ENCODE data around the gene FBXW2.
A peak's percentile ranks its signal among the peaks of the same experiment; 100 is the strongest.

The FBXW2 gene

DNA sequence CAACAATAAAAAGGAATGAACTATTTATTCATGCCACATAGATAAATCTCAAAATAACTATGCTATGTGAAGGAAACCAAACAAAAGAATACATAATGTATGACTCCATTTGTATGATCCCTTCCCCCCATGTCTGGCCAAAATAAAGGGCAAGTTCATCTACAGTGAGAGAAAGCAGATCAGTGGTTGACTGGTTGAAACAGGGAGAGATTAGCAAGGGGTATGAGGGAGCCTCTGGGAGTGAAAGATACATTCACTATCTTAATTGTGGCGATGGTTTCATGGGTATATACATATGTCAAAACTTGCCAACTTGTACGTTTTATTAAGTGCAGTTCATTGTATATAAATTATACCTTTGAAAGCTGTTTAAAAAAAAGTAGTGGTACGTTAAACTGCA, 44.7 kb upstream of the FBXW2 start:
- Histone ChIP-seq H3K9me3 (ENCODE audit: insufficient read depth, low read depth, low read length) (no peaks in the 10 kb centered on the region), H3K4me3 (ENCODE audit: low read length, poor library complexity, severe bottlenecking) (no peak overlapping the region), H3K4me2 (ENCODE audit: low read depth, low read length, poor library complexity, severe bottlenecking) (peak overlapping the region; percentile 47), H3K9me2 (replicated peaks; ENCODE audit: low read depth, low read length) (no peaks in the 10 kb centered on the region), H3K4me1 (ENCODE audit: insufficient read depth, low read length, poor library complexity, severe bottlenecking) (peaks cover 7% of the 10 kb centered on the region), H3K9ac (ENCODE audit: low read depth, low read length, poor library complexity, severe bottlenecking) (no peak overlapping the region), H3K36me3 (ENCODE audit: insufficient read depth, low read length) (peaks cover 4% of the 10 kb centered on the region; the same call in 1 of the 2 replicates), H3K27me3 (ENCODE audit: insufficient read depth, low read length, poor library complexity, severe bottlenecking) (no peaks in the 10 kb centered on the region), H2AFZ (ENCODE audit: low read length) (no peak overlapping the region), H3F3A (ENCODE audit: low read depth) (no peaks in the 10 kb centered on the region), H3K79me2 (ENCODE audit: insufficient read depth, low read length) (peaks cover 39% of the 10 kb centered on the region), H4K20me1 (ENCODE audit: insufficient read depth, low read length, poor library complexity, severe bottlenecking) (peaks cover 3% of the 10 kb centered on the region)
- TF ChIP-seq, protein P1, sequence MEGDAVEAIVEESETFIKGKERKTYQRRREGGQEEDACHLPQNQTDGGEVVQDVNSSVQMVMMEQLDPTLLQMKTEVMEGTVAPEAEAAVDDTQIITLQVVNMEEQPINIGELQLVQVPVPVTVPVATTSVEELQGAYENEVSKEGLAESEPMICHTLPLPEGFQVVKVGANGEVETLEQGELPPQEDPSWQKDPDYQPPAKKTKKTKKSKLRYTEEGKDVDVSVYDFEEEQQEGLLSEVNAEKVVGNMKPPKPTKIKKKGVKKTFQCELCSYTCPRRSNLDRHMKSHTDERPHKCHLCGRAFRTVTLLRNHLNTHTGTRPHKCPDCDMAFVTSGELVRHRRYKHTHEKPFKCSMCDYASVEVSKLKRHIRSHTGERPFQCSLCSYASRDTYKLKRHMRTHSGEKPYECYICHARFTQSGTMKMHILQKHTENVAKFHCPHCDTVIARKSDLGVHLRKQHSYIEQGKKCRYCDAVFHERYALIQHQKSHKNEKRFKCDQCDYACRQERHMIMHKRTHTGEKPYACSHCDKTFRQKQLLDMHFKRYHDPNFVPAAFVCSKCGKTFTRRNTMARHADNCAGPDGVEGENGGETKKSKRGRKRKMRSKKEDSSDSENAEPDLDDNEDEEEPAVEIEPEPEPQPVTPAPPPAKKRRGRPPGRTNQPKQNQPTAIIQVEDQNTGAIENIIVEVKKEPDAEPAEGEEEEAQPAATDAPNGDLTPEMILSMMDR (conservative IDR thresholded peaks at IDR 0.05; ENCODE audit: low read length): no peak
- TF ChIP-seq EZH2phosphoT487 (IDR thresholded peaks at IDR 0.05; ENCODE audit: borderline replicate concordance): no peak

DNA sequence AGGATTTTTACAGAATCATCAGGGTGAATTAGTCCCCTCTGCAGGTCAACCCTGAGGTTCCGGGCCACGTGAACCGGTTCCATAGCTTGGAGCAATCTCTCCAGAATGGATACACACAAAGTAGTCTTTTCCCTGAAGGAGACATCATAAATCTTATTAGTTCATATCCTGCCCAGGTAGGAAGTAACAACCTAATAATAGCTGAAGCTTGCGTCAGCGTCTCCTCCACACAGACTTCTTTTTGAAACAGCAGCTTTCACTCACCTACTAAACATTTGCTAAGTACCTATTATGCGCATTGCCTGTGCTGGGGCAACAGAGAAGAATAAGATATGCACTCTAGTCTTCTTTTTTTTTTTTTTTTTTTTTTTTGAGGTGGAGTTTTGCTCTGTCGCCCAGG, 40.1 kb upstream of the FBXW2 start:
- no peak overlapping the region for H2AFZ ChIP-seq (ENCODE audit: low read length)
- H3K36me3 ChIP-seq (ENCODE audit: insufficient read depth, low read length): peaks cover 24% of the 10 kb centered on the region; the same call in 1 of the 2 replicates
- H3K4me2 ChIP-seq (ENCODE audit: low read depth, low read length, poor library complexity, severe bottlenecking): no peak overlapping the region
- H3K79me2 ChIP-seq (ENCODE audit: insufficient read depth, low read length): peaks cover 8% of the 10 kb centered on the region; the same call in 1 of the 2 replicates
- no peaks in the 10 kb centered on the region for H3K27me3 ChIP-seq (ENCODE audit: insufficient read depth, low read length, poor library complexity, severe bottlenecking)
- no peaks in the 10 kb centered on the region for H3F3A ChIP-seq (ENCODE audit: low read depth)
- no peaks in the 10 kb centered on the region for H3K9me3 ChIP-seq (ENCODE audit: insufficient read depth, low read depth, low read length)
- no peak overlapping the region for H3K4me3 ChIP-seq (ENCODE audit: low read length, poor library complexity, severe bottlenecking)
- TF ChIP-seq, protein P1 (conservative IDR thresholded peaks at IDR 0.05; ENCODE audit: low read length): no peak
- no peak for TF ChIP-seq EZH2phosphoT487 (IDR thresholded peaks at IDR 0.05; ENCODE audit: borderline replicate concordance)
- H3K9ac ChIP-seq (ENCODE audit: low read depth, low read length, poor library complexity, severe bottlenecking): no peak overlapping the region
- no peaks in the 10 kb centered on the region for H3K9me2 ChIP-seq (replicated peaks; ENCODE audit: low read depth, low read length)
- H3K4me1 ChIP-seq (ENCODE audit: insufficient read depth, low read length, poor library complexity, severe bottlenecking): no peaks in the 10 kb centered on the region
- H4K20me1 ChIP-seq (ENCODE audit: insufficient read depth, low read length, poor library complexity, severe bottlenecking): no peaks in the 10 kb centered on the region

DNA sequence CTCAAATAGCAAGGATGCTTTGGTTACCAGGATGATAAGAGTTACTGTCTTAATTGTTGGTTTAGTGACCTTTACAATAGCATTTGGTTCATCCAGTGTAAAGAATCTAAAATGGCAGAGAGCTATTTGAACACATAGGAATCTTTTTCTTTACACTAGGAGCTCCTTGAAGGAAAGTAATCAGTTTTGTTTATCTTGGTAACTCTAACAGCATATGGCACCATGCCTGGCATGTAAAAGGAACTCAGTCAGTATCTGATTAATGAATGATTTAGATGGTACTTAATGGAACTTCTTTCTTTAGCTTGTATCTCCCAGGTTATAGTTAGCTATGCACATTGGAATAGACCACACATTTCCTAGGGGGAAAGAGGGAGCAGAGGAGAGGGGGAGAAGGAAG, 39.6 kb upstream of the FBXW2 start:
- no peaks in the 10 kb centered on the region for H4K20me1 ChIP-seq (ENCODE audit: insufficient read depth, low read length, poor library complexity, severe bottlenecking)
- H3K4me2 ChIP-seq (ENCODE audit: low read depth, low read length, poor library complexity, severe bottlenecking): no peak overlapping the region
- no peaks in the 10 kb centered on the region for H3K9me2 ChIP-seq (replicated peaks; ENCODE audit: low read depth, low read length)
- peaks cover 3% of the 10 kb centered on the region; the same call in 1 of the 2 replicates for H3K79me2 ChIP-seq (ENCODE audit: insufficient read depth, low read length)
- H3K9ac ChIP-seq (ENCODE audit: low read depth, low read length, poor library complexity, severe bottlenecking): no peak overlapping the region
- no peak overlapping the region for H2AFZ ChIP-seq (ENCODE audit: low read length)
- TF ChIP-seq EZH2phosphoT487 (IDR thresholded peaks at IDR 0.05; ENCODE audit: borderline replicate concordance): no peak
- TF ChIP-seq, protein P1 (conservative IDR thresholded peaks at IDR 0.05; ENCODE audit: low read length): no peak
- peaks cover 24% of the 10 kb centered on the region; the same call in 1 of the 2 replicates for H3K36me3 ChIP-seq (ENCODE audit: insufficient read depth, low read length)
- no peaks in the 10 kb centered on the region for H3F3A ChIP-seq (ENCODE audit: low read depth)
- no peaks in the 10 kb centered on the region for H3K27me3 ChIP-seq (ENCODE audit: insufficient read depth, low read length, poor library complexity, severe bottlenecking)
- H3K4me3 ChIP-seq (ENCODE audit: low read length, poor library complexity, severe bottlenecking): no peak overlapping the region
- no peaks in the 10 kb centered on the region for H3K4me1 ChIP-seq (ENCODE audit: insufficient read depth, low read length, poor library complexity, severe bottlenecking)
- no peaks in the 10 kb centered on the region for H3K9me3 ChIP-seq (ENCODE audit: insufficient read depth, low read depth, low read length)

All from Loucy (cell line).